ENCODE results near the gene REPS1. TPM values are rescaled to one million over a fixed set of nuclear protein-coding genes. Genes with fewer than 3 reads are reported as not detected.

Gene REPS1
- total RNA-seq, 2 donors from 2014 or later: 29.7 to 35.2 TPM

DNA sequence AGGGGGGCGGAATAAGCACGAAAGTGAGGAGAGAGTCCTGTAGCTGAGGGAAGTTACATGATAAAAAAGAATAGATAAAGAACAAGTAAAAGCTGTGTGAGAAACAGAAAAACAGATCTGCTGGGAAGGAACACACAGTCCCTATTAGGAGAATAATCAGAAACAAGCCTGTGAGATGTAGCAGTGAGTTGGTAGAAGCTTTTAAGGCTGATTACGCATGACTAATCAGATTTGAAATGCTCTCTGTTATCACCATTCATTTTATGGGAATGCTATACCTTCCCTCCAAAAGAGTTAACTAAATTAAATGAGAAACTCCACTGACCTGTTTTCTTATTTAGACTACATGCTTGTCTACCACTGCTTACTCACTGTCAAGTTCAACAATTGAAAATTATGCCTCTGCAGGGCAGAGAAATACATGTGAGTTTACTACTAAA lies 15.8 kb downstream of the REPS1 start:
- no peaks in the 10 kb centered on the region for H3K36me3 ChIP-seq
- peaks cover 0 to 55% of the 10 kb centered on the region in 2 donors for H3K4me1 ChIP-seq
- H3K9me3 ChIP-seq: no peaks in the 10 kb centered on the region
- peak overlapping the region; percentile 73 to 87 for H3K27ac ChIP-seq
- no peak overlapping the region for H3K4me3 ChIP-seq
- TF ChIP-seq, protein P1, sequence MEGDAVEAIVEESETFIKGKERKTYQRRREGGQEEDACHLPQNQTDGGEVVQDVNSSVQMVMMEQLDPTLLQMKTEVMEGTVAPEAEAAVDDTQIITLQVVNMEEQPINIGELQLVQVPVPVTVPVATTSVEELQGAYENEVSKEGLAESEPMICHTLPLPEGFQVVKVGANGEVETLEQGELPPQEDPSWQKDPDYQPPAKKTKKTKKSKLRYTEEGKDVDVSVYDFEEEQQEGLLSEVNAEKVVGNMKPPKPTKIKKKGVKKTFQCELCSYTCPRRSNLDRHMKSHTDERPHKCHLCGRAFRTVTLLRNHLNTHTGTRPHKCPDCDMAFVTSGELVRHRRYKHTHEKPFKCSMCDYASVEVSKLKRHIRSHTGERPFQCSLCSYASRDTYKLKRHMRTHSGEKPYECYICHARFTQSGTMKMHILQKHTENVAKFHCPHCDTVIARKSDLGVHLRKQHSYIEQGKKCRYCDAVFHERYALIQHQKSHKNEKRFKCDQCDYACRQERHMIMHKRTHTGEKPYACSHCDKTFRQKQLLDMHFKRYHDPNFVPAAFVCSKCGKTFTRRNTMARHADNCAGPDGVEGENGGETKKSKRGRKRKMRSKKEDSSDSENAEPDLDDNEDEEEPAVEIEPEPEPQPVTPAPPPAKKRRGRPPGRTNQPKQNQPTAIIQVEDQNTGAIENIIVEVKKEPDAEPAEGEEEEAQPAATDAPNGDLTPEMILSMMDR (IDR thresholded peaks at IDR 0.05): no peak
- H3K27me3 ChIP-seq: no peaks in the 10 kb centered on the region
- DNase-seq (ENCODE audit: low spot score): no peak

- H3K36me3 ChIP-seq: no peaks in the 10 kb centered on the region
- no peak for DNase-seq (ENCODE audit: low spot score)
- peaks cover 0 to 56% of the 10 kb centered on the region in 2 donors for H3K4me1 ChIP-seq
- peak overlapping the region; percentile 73 to 87 for H3K27ac ChIP-seq
- H3K9me3 ChIP-seq: no peaks in the 10 kb centered on the region
- TF ChIP-seq, protein P1 (IDR thresholded peaks at IDR 0.05): no peak
- H3K4me3 ChIP-seq: no peak overlapping the region
- H3K27me3 ChIP-seq: no peaks in the 10 kb centered on the region
Measured at GRCh38 chr6:138971601-138972000, 16.5 kb downstream of the REPS1 start.

DNA sequence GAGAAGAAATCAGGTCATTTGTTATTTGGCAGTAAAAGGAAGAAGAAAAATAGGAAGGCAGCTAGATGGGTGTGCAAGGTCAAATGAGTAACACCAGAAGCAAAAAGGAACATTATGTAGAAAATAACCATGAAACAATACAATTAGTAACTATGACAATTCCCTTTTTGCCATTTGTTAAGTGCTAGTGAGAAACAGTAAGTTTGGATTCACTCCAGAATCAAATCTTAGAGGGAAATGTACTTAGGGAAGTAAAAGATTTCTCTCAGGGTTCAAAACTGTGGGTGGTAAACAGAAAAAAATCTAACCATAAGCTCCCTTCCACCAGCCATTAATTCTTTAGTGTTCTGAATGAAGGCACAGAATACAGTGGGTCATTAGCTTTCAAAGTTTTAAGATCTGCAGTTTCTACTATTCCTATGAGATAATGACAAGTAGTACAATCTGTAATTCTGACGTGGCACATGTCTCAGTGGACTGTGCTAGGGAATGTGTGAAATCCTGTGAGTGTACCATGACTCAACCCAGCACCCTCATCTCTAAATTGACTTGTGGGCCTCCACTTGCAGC lies 17.1 kb downstream of the REPS1 start:
- peak; percentile 68 for DNase-seq (ENCODE audit: low spot score)
- H3K27me3 ChIP-seq: no peaks in the 10 kb centered on the region
- H3K27ac ChIP-seq: peak overlapping the region; percentile 73 to 87
- H3K4me3 ChIP-seq: no peak overlapping the region
- TF ChIP-seq, protein P1 (IDR thresholded peaks at IDR 0.05): no peak
- no peaks in the 10 kb centered on the region for H3K9me3 ChIP-seq
- no peaks in the 10 kb centered on the region for H3K36me3 ChIP-seq
- peaks cover 0 to 55% of the 10 kb centered on the region in 2 donors for H3K4me1 ChIP-seq

- H3K27me3 ChIP-seq: no peaks in the 10 kb centered on the region
- DNase-seq (ENCODE audit: low spot score): no peak
- no peaks in the 10 kb centered on the region for H3K36me3 ChIP-seq
- TF ChIP-seq, protein P1 (IDR thresholded peaks at IDR 0.05): no peak
- H3K9me3 ChIP-seq: no peaks in the 10 kb centered on the region
- H3K4me3 ChIP-seq: no peak overlapping the region
- peak overlapping the region; percentile 73 to 87 for H3K27ac ChIP-seq
- peaks cover 0 to 59% of the 10 kb centered on the region in 2 donors for H3K4me1 ChIP-seq
Measured at GRCh38 chr6:138970159-138970558, 17.9 kb downstream of the REPS1 start.

DNA sequence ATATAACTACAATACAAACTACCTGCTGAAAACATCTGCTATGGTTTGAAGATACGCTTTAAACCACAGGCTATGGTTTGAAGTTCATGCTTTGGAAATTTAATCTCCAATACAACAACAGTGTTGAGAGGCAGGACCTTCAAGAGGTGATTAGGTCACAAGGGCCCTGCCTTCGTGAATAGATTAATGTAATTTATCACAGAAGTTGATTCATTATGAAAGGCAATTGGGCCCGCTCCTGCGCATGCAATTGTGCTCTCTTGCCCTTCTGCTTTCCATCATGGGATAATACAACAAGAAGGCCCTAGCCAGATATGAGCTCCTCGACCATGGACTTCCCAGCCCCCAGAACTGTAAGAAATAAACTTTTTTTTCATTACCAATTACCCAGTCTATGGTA lies 21.2 kb downstream of the REPS1 start:
- no peaks in the 10 kb centered on the region for H3K9me3 ChIP-seq
- no peak overlapping the region for H3K4me3 ChIP-seq
- no peak overlapping the region for H3K27ac ChIP-seq
- no peaks in the 10 kb centered on the region for H3K27me3 ChIP-seq
- TF ChIP-seq, protein P1 (IDR thresholded peaks at IDR 0.05): no peak
- no peaks in the 10 kb centered on the region for H3K36me3 ChIP-seq
- peaks cover 0 to 45% of the 10 kb centered on the region in 2 donors for H3K4me1 ChIP-seq
- DNase-seq (ENCODE audit: low spot score): no peak

GRCh38 chr6:138965971-138966370 lies 22.1 kb downstream of the REPS1 start:
- DNase-seq (ENCODE audit: low spot score): no peak
- Histone ChIP-seq H3K4me1 (peaks cover 0 to 36% of the 10 kb centered on the region in 2 donors), H3K27ac (no peak overlapping the region), H3K27me3 (no peaks in the 10 kb centered on the region), H3K4me3 (no peak overlapping the region), H3K9me3 (no peaks in the 10 kb centered on the region), H3K36me3 (no peaks in the 10 kb centered on the region)
- TF ChIP-seq, protein P1 (IDR thresholded peaks at IDR 0.05): no peak
